Right lobe of liver (tissue), 4 donors: Measurements from ENCODE around the gene FSD2.
"Not testable (repeated sequence)": the region's sequence is repeated elsewhere in the genome, so short reads cannot be mapped to it uniquely, and the experiment has no call there.

Experiments used
- CTCF ChIP-seq, 4 donors: fragments of 200-600 bp in 3 of 4; fragments of 450-650 bp in 1 of 4; IDR thresholded peaks; one replicate each; pipeline versions ENCODE4 v1.5.1 to v1.8.0; 2016 to 2022; ENCODE audit warnings: antibody characterized with exemption in 4 of 4, mild to moderate bottlenecking in 2 of 4
- POLR2A ChIP-seq: fragments of 450-650 bp; IDR thresholded peaks from one replicate; pipeline ENCODE4 v1.6.1; 2017; ENCODE audit warnings: antibody characterized with exemption, mild to moderate bottlenecking
- donor health status: DM: no; HTN: no; CAD: no.
- donor health status: DM: no; HTN: no; CAD: no.
- donor health status: DM: no; HTN: yes; CAD: no.

GRCh38 chr15:82821396-82821795 lies 15.5 kb upstream of the FSD2 start:
- not testable (repeated sequence) for TF ChIP-seq POLR2A; CTCF (IDR thresholded peaks at IDR 0.05)
